Right lobe of liver (tissue), 4 donors: Measurements from ENCODE around the gene SLC7A4.

ENCODE experiments used
- CTCF ChIP-seq, 4 donors: fragments of 200-600 bp in 3 of 4; fragments of 450-650 bp in 1 of 4; IDR thresholded peaks; one replicate each; pipeline versions ENCODE4 v1.5.1 to v1.8.0; 2016 to 2022; ENCODE audit warnings: antibody characterized with exemption in 4 of 4, mild to moderate bottlenecking in 2 of 4
- POLR2A ChIP-seq: fragments of 450-650 bp; IDR thresholded peaks from one replicate; pipeline ENCODE4 v1.6.1; 2017; ENCODE audit warnings: antibody characterized with exemption, mild to moderate bottlenecking
- donor health status: DM: no; HTN: no; CAD: no.
- donor health status: DM: no; HTN: no; CAD: no.
- donor health status: DM: no; HTN: yes; CAD: no.

- no peak for TF ChIP-seq POLR2A
- TF ChIP-seq CTCF (IDR thresholded peaks at IDR 0.05) = no peak
Observed at GRCh38 chr22:20996031-20996410, 36.3 kb downstream of the SLC7A4 start.
